ENCODE results near the gene RTN4RL2. TPM values are rescaled to one million over a fixed set of nuclear protein-coding genes. Genes with fewer than 3 reads are reported as not detected.

Gene RTN4RL2
- total RNA-seq: under 1 TPM; 0.22 to 0.82 TPM

DNA sequence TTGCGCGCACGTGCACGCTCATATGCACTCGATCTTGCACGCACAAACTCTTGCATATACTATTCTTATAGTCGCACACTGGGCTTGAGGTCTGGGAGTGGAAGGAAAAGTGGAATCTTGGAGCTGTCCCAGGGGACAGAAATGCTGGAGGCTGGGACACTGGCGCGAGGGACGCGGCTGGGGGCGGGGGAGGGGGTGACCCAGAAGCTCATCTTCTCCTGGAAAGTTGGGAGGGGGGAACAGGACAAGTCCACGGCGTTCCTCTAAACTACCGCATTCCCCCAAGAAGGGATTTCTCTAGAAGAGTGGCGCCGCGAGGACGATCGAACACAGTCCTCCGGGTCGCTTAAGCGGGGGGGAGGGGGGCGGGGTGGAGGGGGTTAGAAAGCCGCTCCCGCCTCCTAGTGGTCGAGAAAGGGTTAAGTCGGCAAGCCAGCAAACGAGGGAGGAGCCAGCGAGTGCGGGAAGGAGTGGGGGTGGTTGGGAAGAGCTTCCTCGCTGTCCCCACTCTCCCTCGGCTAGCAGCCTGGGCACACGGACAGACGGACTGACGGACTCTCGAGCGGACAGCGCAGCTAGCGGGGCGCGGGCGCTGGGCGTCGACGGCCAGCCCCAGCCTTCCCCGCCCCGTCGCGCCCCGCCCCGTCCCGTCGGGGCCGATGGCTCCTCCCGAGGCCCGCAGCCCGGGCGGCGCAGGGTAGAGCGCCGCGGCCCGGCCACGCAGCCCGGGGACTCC lies at the start of gene RTN4RL2:
RTN4RL2 (plus strand) TSS at position 507 of the 736 bp plus-strand sequence. CDS start 338 bp downstream, outside the sequence.
- ATAC-seq (replicated peaks): peak; percentile 61
- Mint-ChIP-seq H3K27ac (no peak within 1 kb of the TSS), H3K4me1 (peaks cover 17% of the 10 kb centered on the region), H3K9me3 (no peaks in the 10 kb centered on the region), H3K36me3 (ENCODE audit: low read depth) (no peaks in the 10 kb centered on the region), H3K4me3 (peak within 1 kb of the TSS; percentile 78), H3K27me3 (peaks cover 33% of the 10 kb centered on the region)

DNA sequence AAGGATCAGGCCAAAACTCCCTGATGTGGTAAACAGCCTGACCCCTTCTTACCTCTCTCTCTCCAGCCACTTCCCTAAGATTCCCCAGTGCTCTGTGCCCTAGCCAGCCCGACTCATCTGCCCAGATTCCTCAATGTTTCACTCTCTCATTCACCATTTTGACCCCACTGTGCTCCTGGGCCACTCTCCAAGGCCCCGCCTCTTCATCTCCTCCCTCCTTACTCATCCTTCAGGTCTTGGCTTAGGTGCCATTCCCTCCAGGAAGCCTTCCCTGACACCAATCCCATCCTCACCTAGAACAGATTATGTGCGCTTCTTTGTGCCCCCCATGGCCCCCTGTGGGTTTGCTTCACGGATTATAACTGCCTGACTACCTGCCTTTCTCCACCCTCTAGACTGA lies 46.6 kb upstream of the RTN4RL2 start:
- H3K27me3 Mint-ChIP-seq: no peaks in the 10 kb centered on the region
- ATAC-seq (replicated peaks): no peak
- H3K36me3 Mint-ChIP-seq (ENCODE audit: low read depth): peaks cover 100% of the 10 kb centered on the region
- H3K4me1 Mint-ChIP-seq: peaks cover 30% of the 10 kb centered on the region
- peak overlapping the region; percentile 3 for H3K27ac Mint-ChIP-seq
- H3K9me3 Mint-ChIP-seq: no peaks in the 10 kb centered on the region
- H3K4me3 Mint-ChIP-seq: peak overlapping the region; percentile 7

DNA sequence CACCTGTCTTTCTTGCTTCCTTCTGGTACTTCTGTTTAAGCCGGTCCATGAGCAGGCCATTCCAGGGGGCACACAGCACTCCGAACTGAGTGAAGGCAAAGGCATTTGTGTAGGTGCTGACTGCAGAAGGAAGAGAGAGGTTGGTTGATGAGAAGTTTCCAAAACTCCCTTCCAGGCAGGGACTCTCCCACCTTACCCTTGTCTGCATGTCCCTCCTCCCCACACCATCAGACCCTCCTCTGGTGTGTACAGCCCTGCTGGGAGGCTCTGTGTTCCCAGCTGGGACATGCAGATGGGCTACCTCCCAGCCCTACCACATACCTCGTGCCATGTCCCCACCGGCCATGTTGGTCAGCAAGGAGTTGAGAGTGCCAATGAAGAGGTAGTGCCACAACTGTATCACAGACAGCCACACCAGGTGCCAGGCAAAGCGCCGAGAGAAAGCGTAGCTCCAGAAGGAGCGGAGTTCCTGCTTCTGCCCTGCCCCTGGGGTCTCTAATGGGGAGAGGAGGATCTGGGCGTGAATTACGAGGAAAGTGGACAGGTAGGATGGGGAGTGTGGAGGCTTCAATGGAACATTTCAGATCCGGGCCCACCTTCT lies 45.6 kb upstream of the RTN4RL2 start:
- H3K4me1 Mint-ChIP-seq: peaks cover 35% of the 10 kb centered on the region
- H3K9me3 Mint-ChIP-seq: no peaks in the 10 kb centered on the region
- peaks cover 100% of the 10 kb centered on the region for H3K36me3 Mint-ChIP-seq (ENCODE audit: low read depth)
- H3K27me3 Mint-ChIP-seq: no peaks in the 10 kb centered on the region
- ATAC-seq (replicated peaks): peak; percentile 48
- peak overlapping the region; percentile 42 for H3K4me3 Mint-ChIP-seq
- H3K27ac Mint-ChIP-seq: peak overlapping the region; percentile 69

DNA sequence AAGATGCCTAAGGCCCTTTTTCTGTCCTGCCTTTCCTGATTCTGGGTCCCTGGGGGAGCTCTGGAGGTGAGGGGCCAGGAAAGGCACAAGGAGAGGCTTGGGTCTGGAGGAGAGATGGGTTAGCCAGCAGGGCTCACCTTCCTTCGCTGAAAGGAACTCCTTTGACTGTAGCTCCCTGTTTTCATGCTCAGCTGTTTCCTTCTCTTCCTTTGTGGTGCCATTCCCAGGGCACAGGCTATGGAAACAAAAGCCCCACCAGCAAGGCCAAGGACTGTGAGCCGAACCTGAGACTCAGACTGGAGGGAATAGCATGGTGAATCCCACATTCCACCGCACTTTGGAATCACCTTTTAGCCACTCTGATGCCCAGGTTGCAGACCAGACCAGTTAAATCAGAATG lies 43.9 kb upstream of the RTN4RL2 start:
- ATAC-seq (replicated peaks): no peak
- Mint-ChIP-seq H3K27ac (no peak overlapping the region), H3K27me3 (no peaks in the 10 kb centered on the region), H3K36me3 (ENCODE audit: low read depth) (peaks cover 100% of the 10 kb centered on the region), H3K4me3 (peak overlapping the region; percentile 28), H3K4me1 (peaks cover 34% of the 10 kb centered on the region), H3K9me3 (no peaks in the 10 kb centered on the region)

DNA sequence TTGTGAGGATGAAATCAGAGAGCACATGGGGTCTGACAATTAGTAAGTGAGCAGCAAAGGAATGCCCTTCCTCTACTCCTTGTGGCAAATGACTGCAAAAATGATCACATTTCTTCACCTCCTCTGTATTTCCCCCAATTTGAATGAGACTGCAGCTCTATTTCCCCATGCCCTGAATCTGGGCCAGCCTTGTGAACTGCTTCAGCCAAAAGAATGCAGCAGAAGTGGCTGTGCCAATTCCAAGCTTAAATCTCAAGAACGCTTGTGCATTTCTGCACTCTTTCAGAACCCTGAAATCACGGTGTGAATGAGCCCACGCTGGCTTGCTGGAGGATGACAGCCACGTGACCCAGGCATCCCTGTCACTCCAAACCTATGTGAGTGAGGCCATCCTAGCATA lies 43.3 kb upstream of the RTN4RL2 start:
- ATAC-seq (replicated peaks): no peak
- Mint-ChIP-seq H3K27ac (no peak overlapping the region), H3K4me3 (peak overlapping the region; percentile 28), H3K9me3 (no peaks in the 10 kb centered on the region), H3K4me1 (peaks cover 39% of the 10 kb centered on the region), H3K36me3 (ENCODE audit: low read depth) (peaks cover 100% of the 10 kb centered on the region), H3K27me3 (no peaks in the 10 kb centered on the region)

DNA sequence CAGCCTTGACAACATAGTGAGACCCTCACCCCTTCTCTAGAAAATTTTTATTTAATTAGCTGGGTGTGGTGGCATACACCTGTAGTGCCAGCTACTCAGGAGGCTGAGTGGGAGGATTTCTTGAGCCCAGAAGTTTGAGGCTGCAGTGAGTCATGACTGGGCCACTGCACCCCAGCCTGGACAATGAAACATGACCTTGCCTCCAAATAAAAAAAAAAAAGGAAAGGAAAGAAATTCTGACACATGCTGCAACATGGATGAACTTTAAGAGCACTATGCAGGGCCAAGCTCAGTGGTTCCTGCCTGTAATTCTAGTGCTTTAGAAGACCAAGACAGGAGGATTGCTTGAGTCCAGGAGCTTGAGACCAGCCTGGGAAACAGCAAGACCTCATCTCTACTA lies 42.2 kb upstream of the RTN4RL2 start:
- Mint-ChIP-seq H3K4me3 (peak overlapping the region; percentile 25), H3K9me3 (no peaks in the 10 kb centered on the region), H3K27me3 (no peaks in the 10 kb centered on the region), H3K36me3 (ENCODE audit: low read depth) (peaks cover 100% of the 10 kb centered on the region), H3K27ac (no peak overlapping the region), H3K4me1 (peaks cover 44% of the 10 kb centered on the region)
- no peak for ATAC-seq (replicated peaks)

DNA sequence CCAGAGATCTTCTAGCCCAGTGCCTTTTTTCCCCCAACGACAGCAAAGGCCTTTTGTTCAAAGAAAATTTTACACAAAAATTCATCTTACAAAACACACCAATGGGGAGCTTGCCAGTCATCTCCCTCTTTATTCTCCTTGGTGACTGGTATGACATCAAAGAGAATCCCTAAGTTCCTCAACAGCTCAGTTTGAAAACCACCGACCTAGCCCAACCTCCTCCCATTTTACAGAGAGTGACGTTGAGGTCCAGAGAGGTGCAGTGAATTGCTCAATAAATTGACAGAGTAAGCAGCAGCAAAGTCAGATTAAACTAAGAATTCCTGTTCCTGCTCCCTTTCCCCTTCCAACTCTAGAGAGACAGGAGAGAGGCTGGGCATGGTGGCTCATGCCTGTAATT lies 41.2 kb upstream of the RTN4RL2 start:
- Mint-ChIP-seq H3K27ac (peak overlapping the region; percentile 68), H3K4me1 (peaks cover 41% of the 10 kb centered on the region)

DNA sequence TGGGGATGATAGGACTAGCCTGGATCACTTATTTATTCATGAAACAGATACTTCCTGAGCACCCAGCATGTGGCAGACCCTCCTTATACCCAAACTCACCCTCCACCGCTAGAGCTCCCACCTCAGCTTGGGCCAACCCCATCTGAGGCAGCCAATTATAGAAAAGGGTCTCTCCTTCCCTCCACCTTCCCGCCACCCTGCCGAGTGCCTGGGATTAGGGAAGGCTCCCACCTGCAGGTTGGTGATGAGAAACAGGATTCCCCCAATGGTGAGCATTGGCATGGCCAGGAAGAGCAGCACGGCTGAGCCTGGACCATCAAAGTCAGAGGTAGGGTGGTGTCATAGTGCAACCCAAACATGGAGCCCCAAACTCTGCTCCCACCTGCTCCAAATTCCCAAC lies 39.3 kb upstream of the RTN4RL2 start:
- H3K4me3 Mint-ChIP-seq: peak overlapping the region; percentile 22
- no peaks in the 10 kb centered on the region for H3K9me3 Mint-ChIP-seq
- peaks cover 38% of the 10 kb centered on the region for H3K4me1 Mint-ChIP-seq
- ATAC-seq (replicated peaks): no peak
- peak overlapping the region; percentile 97 for H3K27ac Mint-ChIP-seq
- no peaks in the 10 kb centered on the region for H3K27me3 Mint-ChIP-seq
- peaks cover 100% of the 10 kb centered on the region for H3K36me3 Mint-ChIP-seq (ENCODE audit: low read depth)

More for the DNA sequence above, 41.2 kb upstream of the RTN4RL2 start:
- peak overlapping the region; percentile 25 for H3K4me3 Mint-ChIP-seq
- H3K27me3 Mint-ChIP-seq: no peaks in the 10 kb centered on the region
- no peak for ATAC-seq (replicated peaks)
- H3K9me3 Mint-ChIP-seq: no peaks in the 10 kb centered on the region
- peaks cover 100% of the 10 kb centered on the region for H3K36me3 Mint-ChIP-seq (ENCODE audit: low read depth)

DNA sequence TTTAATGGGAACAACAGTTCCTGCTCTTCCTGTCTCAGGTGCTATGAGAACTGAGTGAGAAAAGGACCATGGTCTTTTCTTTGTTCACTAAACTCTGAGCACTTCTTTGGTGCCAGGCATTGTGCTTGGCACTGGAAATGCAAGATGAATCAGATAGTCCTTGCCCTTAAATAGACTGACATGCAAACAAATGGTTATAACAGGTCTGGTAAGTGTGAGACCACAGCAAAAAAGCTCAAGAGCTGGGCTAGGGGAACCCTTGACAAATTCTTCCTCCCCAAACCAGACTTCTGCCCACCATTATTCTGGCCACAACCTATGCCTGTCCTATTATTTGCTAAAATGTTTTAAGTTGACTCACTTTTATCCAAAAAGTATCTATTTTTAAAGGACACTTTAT lies 38.5 kb upstream of the RTN4RL2 start:
- no peak for ATAC-seq (replicated peaks)
- H3K27me3 Mint-ChIP-seq: no peaks in the 10 kb centered on the region
- H3K36me3 Mint-ChIP-seq (ENCODE audit: low read depth): peaks cover 100% of the 10 kb centered on the region
- H3K27ac Mint-ChIP-seq: peak overlapping the region; percentile 97
- H3K9me3 Mint-ChIP-seq: no peaks in the 10 kb centered on the region
- peak overlapping the region; percentile 98 for H3K4me3 Mint-ChIP-seq
- H3K4me1 Mint-ChIP-seq: peaks cover 36% of the 10 kb centered on the region

DNA sequence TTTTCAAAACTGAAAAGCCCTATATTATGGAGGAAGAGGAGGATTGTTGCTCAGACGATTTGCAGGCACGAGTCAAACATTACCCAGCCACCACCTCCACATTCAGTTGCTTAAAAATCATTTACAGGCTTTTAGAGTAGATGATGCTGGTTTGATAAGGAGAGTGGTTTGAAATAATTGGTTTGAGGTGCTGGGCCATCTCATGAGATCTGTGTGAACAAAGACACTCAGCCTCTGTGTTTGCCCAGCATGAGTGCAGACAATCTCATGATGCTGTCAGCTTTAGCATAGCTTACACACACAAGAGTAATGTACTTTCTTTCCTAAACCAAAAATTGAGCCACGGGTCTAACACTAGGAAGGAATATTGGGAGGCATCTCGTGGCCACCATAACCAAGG lies 37.7 kb upstream of the RTN4RL2 start:
- ATAC-seq (replicated peaks): no peak
- Mint-ChIP-seq H3K27me3 (no peaks in the 10 kb centered on the region), H3K9me3 (no peaks in the 10 kb centered on the region), H3K4me1 (peaks cover 38% of the 10 kb centered on the region), H3K36me3 (ENCODE audit: low read depth) (peaks cover 100% of the 10 kb centered on the region), H3K27ac (peak overlapping the region; percentile 97), H3K4me3 (peak overlapping the region; percentile 98)

DNA sequence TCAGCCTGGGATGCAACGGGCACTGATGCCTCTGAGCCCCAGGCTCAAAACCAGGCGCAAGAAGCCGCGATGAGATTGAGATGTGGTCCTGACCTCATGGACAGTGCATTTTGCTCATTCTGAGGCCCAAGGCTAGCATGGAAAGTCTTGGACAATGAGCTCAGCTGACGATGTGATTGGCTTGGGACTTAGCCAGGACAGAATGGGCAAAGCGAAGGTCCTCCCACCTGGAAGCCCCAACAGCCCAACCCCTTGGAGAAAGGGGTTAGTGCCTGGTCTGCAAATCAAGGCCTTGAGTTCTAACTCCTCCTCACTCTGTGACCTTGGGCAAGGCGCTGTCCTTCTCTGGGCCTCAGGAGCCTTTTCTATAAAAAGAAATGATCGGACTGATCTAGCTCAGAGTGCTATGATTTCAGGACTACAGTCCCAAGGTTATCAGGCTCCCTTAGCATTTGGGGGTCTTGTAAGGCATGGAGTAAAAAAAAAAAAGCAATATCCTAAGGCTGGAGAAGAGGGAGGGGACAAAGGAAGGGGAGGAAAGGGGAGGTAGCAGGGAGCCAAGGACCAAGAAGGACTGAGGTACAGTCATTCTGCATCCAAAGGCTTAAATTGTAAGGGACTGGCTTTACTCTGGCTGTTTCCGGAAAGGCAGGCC lies 36.1 kb upstream of the RTN4RL2 start:
- ATAC-seq (replicated peaks): no peak
- Mint-ChIP-seq H3K36me3 (ENCODE audit: low read depth) (peaks cover 87% of the 10 kb centered on the region), H3K27ac (peak overlapping the region; percentile 97), H3K4me1 (peaks cover 35% of the 10 kb centered on the region), H3K27me3 (no peaks in the 10 kb centered on the region), H3K9me3 (no peaks in the 10 kb centered on the region), H3K4me3 (peak overlapping the region; percentile 98)

DNA sequence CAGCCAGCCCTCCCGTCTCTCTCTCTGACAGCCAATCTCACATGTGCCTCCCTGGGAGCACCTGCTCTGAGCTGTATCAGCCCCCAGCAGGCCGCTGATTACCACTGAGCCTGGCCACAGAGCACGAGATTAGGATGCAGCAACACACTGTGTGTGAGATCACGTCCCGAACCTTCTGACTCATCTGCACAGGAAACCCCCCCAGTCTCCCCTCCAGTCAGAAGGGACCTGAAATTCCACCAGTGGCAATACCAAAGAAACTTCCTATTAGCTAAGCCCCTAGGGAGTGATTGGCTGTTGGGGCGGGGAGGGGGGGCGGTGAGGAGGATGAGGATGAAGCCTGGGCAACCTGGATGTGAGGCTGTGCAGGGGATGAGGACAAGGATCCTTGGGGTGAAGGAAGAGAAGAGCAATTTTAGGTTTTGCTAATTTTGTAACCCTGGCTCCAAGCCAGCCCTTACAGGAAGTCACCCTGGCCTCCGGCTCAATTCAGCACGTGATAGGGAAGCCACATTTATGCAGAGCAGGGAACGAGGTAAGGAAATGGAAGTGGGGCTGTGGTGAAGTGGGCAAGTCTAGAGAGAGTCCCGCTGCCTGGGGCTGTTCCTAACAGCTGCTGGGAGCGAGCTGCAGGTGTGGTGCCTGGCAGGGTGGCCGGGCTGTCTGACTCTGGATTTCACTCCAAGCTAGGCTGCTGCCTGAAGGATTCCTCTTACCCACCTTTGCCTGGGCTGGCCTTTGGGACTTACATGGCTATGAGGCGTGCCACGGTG lies 35.4 kb upstream of the RTN4RL2 start:
- Mint-ChIP-seq H3K27me3 (no peaks in the 10 kb centered on the region), H3K4me1 (peaks cover 34% of the 10 kb centered on the region), H3K4me3 (peak overlapping the region; percentile 98), H3K9me3 (no peaks in the 10 kb centered on the region), H3K36me3 (ENCODE audit: low read depth) (peaks cover 79% of the 10 kb centered on the region), H3K27ac (peak overlapping the region; percentile 97)
- ATAC-seq (replicated peaks): peak; percentile 93

DNA sequence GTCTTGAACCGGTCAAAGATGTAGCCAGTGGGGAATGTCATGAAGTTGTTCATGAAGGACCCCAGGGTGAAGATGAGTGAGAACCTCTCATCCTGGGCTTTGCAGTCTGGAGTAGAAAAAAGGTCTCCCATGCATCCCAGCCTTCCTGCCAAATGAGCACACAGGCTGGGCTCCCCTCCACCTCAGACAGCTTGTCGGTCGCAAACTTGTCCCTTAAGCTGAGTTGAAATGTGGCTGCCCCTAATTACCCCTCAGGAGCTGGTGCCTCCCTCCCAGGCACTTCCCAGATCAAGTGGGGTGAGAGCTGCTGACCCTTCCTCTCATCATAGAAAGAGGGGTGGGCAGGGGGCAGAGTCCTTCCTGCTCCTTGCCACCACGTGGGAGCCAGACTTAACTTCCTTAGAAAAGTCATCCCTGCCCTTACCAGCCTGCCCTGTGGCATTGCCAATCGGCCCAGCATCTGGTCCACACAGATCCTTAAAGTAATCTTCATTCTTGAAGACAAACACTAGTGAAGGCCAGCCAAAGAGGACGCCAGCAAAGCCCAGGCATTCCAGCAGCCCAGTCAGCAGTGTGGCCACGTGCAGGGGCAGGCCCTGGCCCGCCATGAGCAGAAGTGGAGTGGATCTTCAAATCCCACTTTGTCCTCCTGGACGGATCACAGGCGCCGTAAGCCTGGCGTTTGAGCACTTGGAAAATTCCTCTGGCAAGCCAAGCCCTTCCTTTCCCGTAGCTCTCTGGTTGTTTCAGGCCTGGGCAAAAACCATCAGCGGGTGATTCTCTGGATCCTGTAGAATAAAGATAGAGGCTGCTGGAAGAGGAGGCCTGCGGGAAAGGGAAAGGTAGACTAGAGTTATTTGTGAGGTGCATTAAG lies 34.5 kb upstream of the RTN4RL2 start:
- H3K27ac Mint-ChIP-seq: peak overlapping the region; percentile 97
- no peak for ATAC-seq (replicated peaks)
- H3K4me3 Mint-ChIP-seq: peak overlapping the region; percentile 98
- no peaks in the 10 kb centered on the region for H3K9me3 Mint-ChIP-seq
- peaks cover 29% of the 10 kb centered on the region for H3K4me1 Mint-ChIP-seq
- H3K27me3 Mint-ChIP-seq: no peaks in the 10 kb centered on the region
- peaks cover 71% of the 10 kb centered on the region for H3K36me3 Mint-ChIP-seq (ENCODE audit: low read depth)
